ENCODE data around the gene PIK3R5.

DNA sequence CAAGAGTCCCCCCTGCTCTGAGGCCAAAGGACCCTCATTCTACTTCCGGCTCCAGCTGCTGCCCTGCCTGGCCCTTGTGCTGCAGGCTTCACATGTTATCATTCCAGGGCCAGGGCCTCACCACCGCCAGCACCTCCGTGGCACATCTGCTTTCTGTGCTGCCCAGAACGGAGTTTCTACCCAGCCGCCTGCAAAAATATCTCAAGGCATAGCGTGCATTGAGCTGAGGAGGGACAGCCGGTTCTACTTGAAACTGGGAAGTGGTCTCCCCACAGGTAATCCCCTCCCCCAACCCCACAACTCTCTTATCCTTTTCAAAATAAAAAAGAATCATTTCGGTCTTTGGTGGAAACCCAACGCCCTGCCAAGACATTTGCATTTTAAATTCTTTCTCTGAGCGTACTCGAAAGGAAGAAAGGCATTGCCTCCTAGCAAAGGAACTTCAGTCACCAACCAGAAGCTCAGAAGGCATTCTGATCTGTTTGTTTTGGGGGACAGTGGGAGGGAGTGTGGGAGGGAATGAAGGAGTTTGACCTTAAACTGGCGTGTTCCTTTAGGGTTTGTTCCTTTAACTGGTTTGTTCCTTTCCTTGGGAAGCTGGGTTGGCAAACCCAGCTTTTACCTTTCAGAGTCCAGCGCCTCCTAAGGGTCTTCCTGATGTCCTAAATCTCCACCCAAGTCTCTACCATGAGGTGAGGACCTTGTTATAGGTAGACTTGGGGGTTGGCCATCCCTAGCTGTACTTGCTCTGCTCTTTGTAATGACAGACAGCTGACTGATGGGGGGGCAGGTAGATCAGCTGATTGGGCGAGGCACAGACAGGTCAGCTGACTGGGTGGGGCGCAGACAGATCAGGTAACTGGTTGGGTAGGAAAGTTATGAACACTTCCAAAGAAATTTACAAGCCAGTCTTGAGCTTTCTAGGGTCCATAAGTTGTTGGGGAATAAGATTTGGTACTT, 64.6 kb downstream of the PIK3R5 start:
- TF ChIP-seq, protein P1, sequence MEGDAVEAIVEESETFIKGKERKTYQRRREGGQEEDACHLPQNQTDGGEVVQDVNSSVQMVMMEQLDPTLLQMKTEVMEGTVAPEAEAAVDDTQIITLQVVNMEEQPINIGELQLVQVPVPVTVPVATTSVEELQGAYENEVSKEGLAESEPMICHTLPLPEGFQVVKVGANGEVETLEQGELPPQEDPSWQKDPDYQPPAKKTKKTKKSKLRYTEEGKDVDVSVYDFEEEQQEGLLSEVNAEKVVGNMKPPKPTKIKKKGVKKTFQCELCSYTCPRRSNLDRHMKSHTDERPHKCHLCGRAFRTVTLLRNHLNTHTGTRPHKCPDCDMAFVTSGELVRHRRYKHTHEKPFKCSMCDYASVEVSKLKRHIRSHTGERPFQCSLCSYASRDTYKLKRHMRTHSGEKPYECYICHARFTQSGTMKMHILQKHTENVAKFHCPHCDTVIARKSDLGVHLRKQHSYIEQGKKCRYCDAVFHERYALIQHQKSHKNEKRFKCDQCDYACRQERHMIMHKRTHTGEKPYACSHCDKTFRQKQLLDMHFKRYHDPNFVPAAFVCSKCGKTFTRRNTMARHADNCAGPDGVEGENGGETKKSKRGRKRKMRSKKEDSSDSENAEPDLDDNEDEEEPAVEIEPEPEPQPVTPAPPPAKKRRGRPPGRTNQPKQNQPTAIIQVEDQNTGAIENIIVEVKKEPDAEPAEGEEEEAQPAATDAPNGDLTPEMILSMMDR (conservative IDR thresholded peaks at IDR 0.05; ENCODE audit: low read depth, low read length): no peak
- no peak for TF ChIP-seq EZH2 (IDR thresholded peaks at IDR 0.05; ENCODE audit: borderline replicate concordance, low read depth, low read length, poor library complexity, severe bottlenecking)

Data from A673 (cell line).